Neural progenitor cell (in vitro differentiated cells): ENCODE measurements around the gene MRPL32. TPM values are rescaled to one million over a fixed set of nuclear protein-coding genes. Genes with fewer than 3 reads are reported as not detected.

ENCODE experiments used
- DNase-seq: peaks from one replicate; pipeline ENCODE4 v3.0.0-alpha.2; 2016; ENCODE audit warnings: low spot score
- H2AFZ ChIP-seq: fragments of 200-600 bp; sonication (generic); replicated peaks from 2 replicates; pipeline ENCODE4 v1.6.1; 2016; ENCODE audit warnings: antibody characterized with exemption
- H3F3A ChIP-seq: fragments of 200-600 bp; sonication (generic); 2 replicates; pipeline ENCODE4 v1.6.1; 2016; ENCODE audit warnings: antibody characterized with exemption, low read depth
- H3K27ac ChIP-seq: fragments of 200-600 bp; sonication (generic); 2 replicates; pipeline ENCODE4 v1.5.1; 2016; ENCODE audit warnings: mild to moderate bottlenecking
- H3K27me3 ChIP-seq: fragments of 200-600 bp; sonication (generic); 2 replicates; pipeline ENCODE4 v1.6.1; 2016; ENCODE audit warnings: mild to moderate bottlenecking, moderate library complexity
- H3K36me3 ChIP-seq: fragments of 200-600 bp; sonication (generic); 2 replicates; pipeline ENCODE4 v1.5.1; 2016
- H3K4me1 ChIP-seq: fragments of 200-600 bp; sonication (generic); 2 replicates; pipeline ENCODE4 v1.6.1; 2016; ENCODE audit warnings: mixed run types
- H3K4me2 ChIP-seq: fragments of 200-600 bp; sonication (generic); 2 replicates; pipeline ENCODE4 v1.6.1; 2016
- H3K4me3 ChIP-seq: fragments of 200-600 bp; sonication (generic); 2 replicates; pipeline ENCODE4 v1.5.1; 2016
- H3K79me2 ChIP-seq: fragments of 200-600 bp; sonication (generic); 2 replicates; pipeline ENCODE4 v1.6.1; 2016; ENCODE audit warnings: low read depth
- H3K9ac ChIP-seq: fragments of 200-600 bp; sonication (generic); 2 replicates; pipeline ENCODE4 v1.6.1; 2016
- H3K9me3 ChIP-seq: fragments of 200-600 bp; sonication (generic); 2 replicates; pipeline ENCODE4 v1.5.1; 2016; ENCODE audit warnings: low read depth
- H4K20me1 ChIP-seq: fragments of 200-600 bp; sonication (generic); 2 replicates; pipeline ENCODE4 v1.6.1; 2016; ENCODE audit warnings: low read depth
- H3K27ac Mint-ChIP-seq: 3 replicates; pipeline ENCODE4 v1.8.0; 2021; ENCODE audit warnings: mixed read lengths
- H3K27me3 Mint-ChIP-seq: 2 replicates; pipeline ENCODE4 v1.8.0; 2022; ENCODE audit warnings: low read depth, mild to moderate bottlenecking, inconsistent platforms, moderate library complexity, mixed read lengths; ENCODE audit not compliant: insufficient read depth
- H3K36me3 Mint-ChIP-seq: 3 replicates; pipeline ENCODE4 v1.8.0; 2021; ENCODE audit warnings: mixed read lengths
- H3K4me1 Mint-ChIP-seq: 3 replicates; pipeline ENCODE4 v1.8.0; 2021; ENCODE audit warnings: mixed read lengths
- H3K4me3 Mint-ChIP-seq: 3 replicates; pipeline ENCODE4 v1.8.0; 2021; ENCODE audit warnings: mild to moderate bottlenecking, moderate library complexity, mixed read lengths
- H3K9me3 Mint-ChIP-seq: 3 replicates; pipeline ENCODE4 v1.8.0; 2020; ENCODE audit warnings: mixed read lengths
- EZH2 ChIP-seq: fragments of 200-600 bp; sonication (generic); IDR thresholded peaks from 2 replicates; pipeline ENCODE4 v1.6.1; 2017; ENCODE audit warnings: antibody characterized with exemption, mild to moderate bottlenecking, moderate library complexity
- EZH2phosphoT487 ChIP-seq: fragments of 200-600 bp; sonication (generic); IDR thresholded peaks from 2 replicates; pipeline ENCODE4 v1.6.1; 2017; ENCODE audit warnings: antibody characterized with exemption
- total RNA-seq: library from RNA; depleted of rRNA; stranded (reverse); fragments of >200 nt; gene quantifications from 2 replicates; pipeline ENCODE4 v1.2.3, GENCODE V29; 2015; ENCODE audit warnings: low replicate concordance
- TF ChIP-seq, protein P1 (sequence below): fragments of 200-600 bp; sonication (generic); IDR thresholded peaks from 2 replicates; pipeline ENCODE4 v1.5.1; 2017; ENCODE audit warnings: antibody characterized with exemption, mild to moderate bottlenecking

The MRPL32 gene
- total RNA-seq, 1 donor from 2014 or later = 133 TPM

DNA sequence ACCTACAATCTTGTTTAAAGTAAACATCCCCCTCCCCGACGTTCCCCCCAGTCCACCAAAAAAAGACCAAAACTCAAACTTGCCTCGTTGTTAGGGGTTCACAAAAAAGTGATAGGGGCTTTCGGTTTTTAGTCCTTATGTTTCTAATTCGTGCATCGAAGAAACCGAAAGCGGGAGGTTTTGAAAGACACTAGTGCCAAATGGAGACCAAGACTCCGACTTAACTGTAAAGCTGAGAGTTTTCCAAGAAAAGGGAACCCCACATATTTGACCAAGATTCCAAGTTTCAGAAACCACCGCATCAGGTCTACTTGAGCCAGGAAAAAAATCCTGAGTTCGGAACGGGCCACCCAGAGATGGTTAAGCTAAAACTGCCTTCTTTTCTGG lies 736 bp upstream of the MRPL32 start:
- DNase-seq = no peak
- peaks cover 50% of the 10 kb centered on the region for H4K20me1 ChIP-seq
- H3K4me3 ChIP-seq = peak overlapping the region; percentile 68
- H3K27me3 ChIP-seq = no peaks in the 10 kb centered on the region
- Mint-ChIP-seq H3K4me3 (peak overlapping the region; percentile 99), H3K36me3 (peaks cover 8% of the 10 kb centered on the region), H3K9me3 (no peaks in the 10 kb centered on the region), H3K27ac (peak overlapping the region; percentile 95), H3K4me1 (peaks cover 27% of the 10 kb centered on the region), H3K27me3 (peaks cover 2% of the 10 kb centered on the region)
- H3K79me2 ChIP-seq = peaks cover 96% of the 10 kb centered on the region
- TF ChIP-seq EZH2phosphoT487 = no peak
- TF ChIP-seq, protein P1, sequence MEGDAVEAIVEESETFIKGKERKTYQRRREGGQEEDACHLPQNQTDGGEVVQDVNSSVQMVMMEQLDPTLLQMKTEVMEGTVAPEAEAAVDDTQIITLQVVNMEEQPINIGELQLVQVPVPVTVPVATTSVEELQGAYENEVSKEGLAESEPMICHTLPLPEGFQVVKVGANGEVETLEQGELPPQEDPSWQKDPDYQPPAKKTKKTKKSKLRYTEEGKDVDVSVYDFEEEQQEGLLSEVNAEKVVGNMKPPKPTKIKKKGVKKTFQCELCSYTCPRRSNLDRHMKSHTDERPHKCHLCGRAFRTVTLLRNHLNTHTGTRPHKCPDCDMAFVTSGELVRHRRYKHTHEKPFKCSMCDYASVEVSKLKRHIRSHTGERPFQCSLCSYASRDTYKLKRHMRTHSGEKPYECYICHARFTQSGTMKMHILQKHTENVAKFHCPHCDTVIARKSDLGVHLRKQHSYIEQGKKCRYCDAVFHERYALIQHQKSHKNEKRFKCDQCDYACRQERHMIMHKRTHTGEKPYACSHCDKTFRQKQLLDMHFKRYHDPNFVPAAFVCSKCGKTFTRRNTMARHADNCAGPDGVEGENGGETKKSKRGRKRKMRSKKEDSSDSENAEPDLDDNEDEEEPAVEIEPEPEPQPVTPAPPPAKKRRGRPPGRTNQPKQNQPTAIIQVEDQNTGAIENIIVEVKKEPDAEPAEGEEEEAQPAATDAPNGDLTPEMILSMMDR = no peak
- no peak for TF ChIP-seq EZH2
- H3F3A ChIP-seq = no peaks in the 10 kb centered on the region
- no peak overlapping the region for H3K27ac ChIP-seq
- H3K4me1 ChIP-seq = peaks cover 15% of the 10 kb centered on the region
- peak overlapping the region; percentile 89 for H3K9ac ChIP-seq
- H3K9me3 ChIP-seq = no peaks in the 10 kb centered on the region
- H2AFZ ChIP-seq = peak overlapping the region; percentile 69
- peak overlapping the region; percentile 92 for H3K4me2 ChIP-seq
- H3K36me3 ChIP-seq = peaks cover 13% of the 10 kb centered on the region

DNA sequence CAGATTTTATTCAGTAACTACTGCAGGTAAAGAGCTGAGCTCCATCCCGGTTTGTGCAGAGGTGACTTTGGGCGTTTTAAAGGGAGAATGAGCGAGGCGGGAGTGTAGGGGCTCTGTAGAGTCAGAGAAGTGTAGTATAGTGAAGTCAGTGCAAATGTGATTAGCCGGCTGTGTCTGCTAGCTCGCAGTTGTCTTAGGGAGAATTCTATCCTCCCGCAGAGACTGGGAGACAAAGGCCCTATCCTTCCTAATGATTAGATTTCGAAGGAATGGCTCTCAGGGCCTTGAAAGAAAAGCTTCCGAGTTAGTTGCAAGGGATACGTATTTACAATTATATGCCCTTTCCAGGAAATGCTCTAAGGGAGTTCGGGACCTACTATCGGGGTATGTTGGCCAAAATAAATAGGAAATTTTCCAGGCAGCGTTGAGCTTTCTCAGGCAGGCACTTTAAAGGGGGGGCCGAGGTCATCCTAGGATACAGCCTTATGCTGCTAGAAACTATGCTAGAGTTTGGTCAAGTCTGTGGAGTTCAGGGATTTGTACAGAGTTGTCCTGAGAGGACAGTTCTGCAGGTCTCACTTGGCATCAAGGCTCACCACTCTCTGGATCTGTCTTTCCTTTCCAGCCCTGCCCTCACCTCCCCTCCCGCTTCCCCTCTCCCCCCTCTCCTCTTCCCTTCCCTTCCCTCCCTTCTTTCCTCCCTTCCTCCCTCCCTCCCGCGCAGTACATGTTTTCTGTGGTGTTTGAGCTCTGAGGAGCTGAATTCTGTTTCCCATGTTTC lies 825 bp downstream of the MRPL32 start:
- Histone ChIP-seq H3K27ac (no peak overlapping the region), H3K9me3 (no peaks in the 10 kb centered on the region), H3K79me2 (peaks cover 80% of the 10 kb centered on the region), H3K27me3 (no peaks in the 10 kb centered on the region), H3K4me2 (peak overlapping the region; percentile 83), H2AFZ (peak overlapping the region; percentile 83), H3F3A (no peaks in the 10 kb centered on the region), H3K4me3 (peak overlapping the region; percentile 68), H3K36me3 (peaks cover 10% of the 10 kb centered on the region), H4K20me1 (peaks cover 36% of the 10 kb centered on the region), H3K4me1 (peaks cover 15% of the 10 kb centered on the region), H3K9ac (peak overlapping the region; percentile 61)
- peak overlapping the region; percentile 95 for H3K27ac Mint-ChIP-seq
- H3K36me3 Mint-ChIP-seq = peaks cover 10% of the 10 kb centered on the region
- peak; percentile 77 for DNase-seq
- H3K4me1 Mint-ChIP-seq = peaks cover 27% of the 10 kb centered on the region
- peak overlapping the region; percentile 99 for H3K4me3 Mint-ChIP-seq
- H3K9me3 Mint-ChIP-seq = no peaks in the 10 kb centered on the region
- peaks cover 2% of the 10 kb centered on the region for H3K27me3 Mint-ChIP-seq
- TF ChIP-seq EZH2 = no peak
- TF ChIP-seq EZH2phosphoT487 = no peak
- TF ChIP-seq, protein P1 = no peak

DNA sequence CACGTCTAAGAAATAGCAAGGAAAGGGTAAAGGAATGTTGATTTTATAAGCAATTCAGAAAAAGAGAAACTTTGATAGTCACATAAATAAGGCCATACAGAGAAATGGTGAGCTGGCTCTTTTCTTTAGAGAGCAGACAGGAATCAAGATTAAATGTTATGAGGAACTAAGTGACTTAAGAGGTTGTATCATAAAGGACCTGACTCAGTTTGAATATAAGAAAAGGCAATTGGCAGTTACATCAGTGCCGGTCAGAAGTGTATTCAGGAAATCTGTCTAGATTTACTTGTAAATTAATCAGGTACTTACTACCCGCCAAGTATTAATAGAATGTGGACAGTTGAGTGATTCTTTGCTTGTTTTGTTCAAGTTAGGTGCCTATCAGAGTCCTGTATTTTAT lies 2.1 kb downstream of the MRPL32 start:
- H3K27ac ChIP-seq = no peak overlapping the region
- peaks cover 10% of the 10 kb centered on the region for H3K36me3 ChIP-seq
- H3K36me3 Mint-ChIP-seq = peaks cover 11% of the 10 kb centered on the region
- H2AFZ ChIP-seq = no peak overlapping the region
- TF ChIP-seq, protein P1 = no peak
- no peak for TF ChIP-seq EZH2
- no peaks in the 10 kb centered on the region for H3K9me3 Mint-ChIP-seq
- H3K4me1 Mint-ChIP-seq = peaks cover 23% of the 10 kb centered on the region
- no peaks in the 10 kb centered on the region for H3K27me3 ChIP-seq
- H3K4me3 Mint-ChIP-seq = peak overlapping the region; percentile 99
- no peaks in the 10 kb centered on the region for H3K9me3 ChIP-seq
- no peak for DNase-seq
- no peak overlapping the region for H3K9ac ChIP-seq
- H3F3A ChIP-seq = peaks cover 6% of the 10 kb centered on the region
- H3K4me3 ChIP-seq = no peak overlapping the region
- H3K79me2 ChIP-seq = peaks cover 67% of the 10 kb centered on the region
- no peak overlapping the region for H3K4me2 ChIP-seq
- peaks cover 23% of the 10 kb centered on the region for H4K20me1 ChIP-seq
- no peak overlapping the region for H3K27ac Mint-ChIP-seq
- H3K4me1 ChIP-seq = peaks cover 15% of the 10 kb centered on the region
- peaks cover 2% of the 10 kb centered on the region for H3K27me3 Mint-ChIP-seq
